Smooth muscle cell of the brain vasculature (primary cell): ENCODE data around the gene LSM7.

Experiments
- DNase-seq: peaks from one replicate; pipeline ENCODE4 v3.0.0-alpha.2; 2012; ENCODE audit warnings: low read depth, low spot score

The LSM7 gene

DNA sequence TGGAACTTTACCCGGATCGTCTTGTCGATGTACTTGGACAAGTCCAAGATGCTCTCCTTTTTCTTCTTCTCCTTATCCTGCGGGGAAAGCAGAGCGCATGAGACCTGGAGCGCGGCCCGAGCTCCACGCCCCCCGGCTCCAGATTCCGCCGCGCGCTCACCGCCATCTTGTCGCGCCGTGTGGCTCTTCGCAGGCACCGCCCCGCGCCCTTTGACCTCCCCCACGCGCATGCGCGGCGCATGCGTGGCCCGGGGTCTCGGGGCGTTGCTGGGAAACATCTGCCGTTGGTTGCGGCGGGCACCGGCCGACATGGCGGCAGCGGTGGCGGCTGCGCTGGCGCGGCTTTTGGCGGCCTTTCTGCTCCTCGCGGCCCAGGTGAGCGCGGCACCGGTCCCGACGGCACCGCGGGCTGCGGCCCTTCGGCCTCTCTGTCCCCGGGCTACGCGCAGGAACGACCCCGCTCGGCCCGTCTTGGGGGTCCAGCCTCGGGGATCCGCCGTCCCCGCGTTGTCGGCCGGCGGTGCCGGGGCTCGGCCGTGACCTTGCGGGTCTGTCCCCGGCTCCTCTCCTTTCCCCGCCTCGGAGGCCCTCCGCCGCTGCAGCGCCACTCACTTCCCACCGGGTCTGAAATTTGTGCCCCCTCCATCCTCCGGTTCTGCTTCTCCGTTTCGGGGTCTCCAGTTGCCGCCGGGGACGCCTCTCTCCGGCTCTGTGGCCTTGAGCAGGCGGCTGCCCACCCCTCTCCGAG lies at the start of gene LSM7, which contains the start of gene SPPL2B:
Gene LSM7 (minus strand): TSS at position 186 of the 748 bp plus-strand sequence. CDS start 20 bp downstream, at position 166.
Gene SPPL2B (plus strand): TSS at position 284 of the 748 bp plus-strand sequence. CDS start 26 bp downstream, at position 310.
- DNase-seq = peak; percentile 68

DNA sequence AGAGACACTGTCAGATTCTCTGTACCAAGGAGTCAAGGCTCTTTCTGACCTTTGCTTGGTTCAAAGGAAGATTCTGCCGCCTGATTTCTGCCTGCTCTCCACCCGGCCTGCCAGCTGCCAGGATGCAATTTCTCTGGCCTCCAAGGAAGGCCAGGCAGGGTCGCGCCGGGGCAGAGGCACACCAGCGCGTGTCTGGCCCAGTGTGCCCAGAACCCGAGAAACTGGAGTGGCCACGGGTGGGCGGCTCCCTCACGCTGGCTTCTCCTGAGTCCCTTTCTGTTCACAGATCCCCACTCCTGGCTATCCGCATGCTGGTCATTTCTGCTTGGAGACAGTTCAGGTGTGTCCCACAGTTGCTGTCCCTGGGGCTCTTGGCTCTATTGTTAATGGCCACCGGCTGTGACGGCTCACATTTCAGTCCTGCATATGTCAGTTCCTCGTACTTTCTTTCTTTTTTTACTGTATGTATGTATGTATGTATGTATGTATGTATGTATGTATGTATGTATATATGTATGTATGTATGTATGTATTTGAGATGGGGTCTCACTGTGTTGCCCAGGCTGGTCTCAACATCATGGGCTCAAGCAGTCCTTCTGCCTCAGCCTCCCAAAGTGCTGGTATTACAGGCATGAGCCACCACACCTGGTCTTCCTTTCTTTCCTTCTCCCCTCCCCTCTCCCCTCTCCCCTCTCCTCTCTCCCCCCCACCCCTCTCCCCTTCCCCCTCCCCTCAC lies 48.6 kb upstream of the LSM7 start:
- no peak for DNase-seq

DNA sequence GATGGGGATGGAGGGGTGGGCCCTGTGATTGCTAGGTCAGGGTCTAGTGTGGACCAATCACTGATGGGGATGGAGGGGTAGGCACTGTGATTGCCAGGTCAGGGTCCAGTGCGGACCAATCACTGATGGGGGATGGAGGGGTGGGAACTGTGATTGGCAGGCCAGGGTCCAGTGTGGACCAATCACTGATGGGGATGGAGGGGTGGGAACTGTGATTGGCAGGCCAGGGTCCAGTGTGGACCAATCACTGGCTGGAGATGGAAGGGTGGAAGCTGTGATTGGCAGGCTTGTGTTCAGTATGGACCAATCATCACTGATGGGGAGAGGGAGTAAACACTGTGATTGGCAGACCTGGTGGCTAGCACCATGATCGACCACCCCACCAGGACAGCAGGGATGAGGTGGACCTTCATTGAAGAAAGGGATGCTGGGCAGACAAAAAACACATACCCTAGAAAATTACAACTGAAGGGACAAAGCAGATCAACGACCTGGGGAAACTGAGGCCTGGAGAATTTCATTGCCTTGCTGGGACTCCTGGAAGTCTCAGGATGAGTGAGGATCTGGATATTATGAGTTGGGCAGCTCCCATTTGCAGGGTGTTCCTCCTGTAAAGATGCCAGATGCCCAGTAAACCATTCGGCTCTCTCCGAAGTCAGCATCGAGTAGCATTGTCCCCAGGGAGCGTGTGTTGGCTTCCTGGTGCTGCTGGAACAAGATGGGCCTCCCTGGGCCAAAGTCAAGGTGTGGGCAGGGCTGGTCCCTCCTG lies 47.2 kb upstream of the LSM7 start:
- DNase-seq = no peak

DNA sequence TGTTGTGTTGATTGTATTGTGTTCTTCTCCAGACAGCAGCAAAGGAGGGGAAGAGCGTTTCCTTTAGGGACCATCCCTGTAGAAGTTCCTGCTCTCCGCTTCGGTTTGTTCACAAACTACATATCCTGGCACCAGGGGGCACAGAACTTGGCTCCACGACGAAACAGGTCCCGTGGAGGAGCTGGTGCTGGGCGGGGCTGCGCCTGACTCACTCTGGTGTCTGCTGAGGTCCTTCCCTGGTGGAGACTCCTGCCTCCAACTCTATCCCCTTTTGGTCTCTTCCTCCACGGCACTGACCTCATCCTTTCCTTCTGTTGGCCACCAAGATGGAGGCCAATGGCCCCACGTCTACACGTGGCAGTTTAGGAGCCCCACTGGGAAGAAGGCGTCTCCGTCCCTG lies 46.4 kb upstream of the LSM7 start:
- no peak for DNase-seq

DNA sequence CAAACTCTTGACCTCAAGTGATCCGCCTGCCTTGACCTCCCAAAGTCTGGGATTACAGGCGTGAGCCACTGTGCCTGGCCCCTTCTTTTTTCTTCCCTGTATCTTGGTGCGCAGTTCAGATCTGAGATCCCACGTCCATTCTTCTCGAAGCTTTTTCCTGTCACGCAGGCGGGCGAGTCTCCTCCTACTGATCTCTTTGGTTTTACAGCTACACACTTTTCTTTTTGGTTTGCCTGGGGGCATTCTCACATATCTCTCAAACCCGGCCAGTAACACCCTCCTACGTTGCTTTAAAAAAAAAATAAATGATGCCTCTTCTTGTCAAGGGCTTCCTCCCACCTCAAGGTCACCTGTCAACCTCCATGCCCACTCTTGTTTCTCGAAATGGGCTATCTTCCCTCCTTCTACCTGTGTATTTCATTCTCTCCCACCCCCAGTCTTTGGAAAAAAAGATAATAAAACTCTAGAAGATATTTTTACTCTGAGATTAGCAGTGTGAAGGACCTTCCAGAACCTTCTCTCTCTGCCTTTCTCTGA lies 43.8 kb upstream of the LSM7 start:
- no peak for DNase-seq

DNA sequence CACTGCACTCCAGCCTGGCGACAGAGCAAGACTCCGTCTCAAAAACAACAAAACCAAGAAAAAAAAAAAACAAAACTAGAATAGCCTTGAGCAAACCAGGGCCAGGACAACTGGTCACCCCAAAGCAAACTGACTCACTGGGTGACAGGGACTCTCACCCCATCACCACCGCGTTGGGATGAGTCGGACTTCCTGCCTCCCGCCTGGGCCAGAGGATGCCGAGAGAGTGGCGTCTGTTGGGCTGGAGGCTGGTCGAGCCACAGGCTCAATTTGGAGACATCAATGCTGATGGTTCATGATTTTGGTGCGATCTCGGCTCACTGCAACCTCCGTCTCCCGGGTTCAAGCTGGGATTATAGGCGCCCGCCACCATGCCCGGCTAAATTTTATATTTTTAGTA lies 43.3 kb upstream of the LSM7 start:
- DNase-seq = no peak

DNA sequence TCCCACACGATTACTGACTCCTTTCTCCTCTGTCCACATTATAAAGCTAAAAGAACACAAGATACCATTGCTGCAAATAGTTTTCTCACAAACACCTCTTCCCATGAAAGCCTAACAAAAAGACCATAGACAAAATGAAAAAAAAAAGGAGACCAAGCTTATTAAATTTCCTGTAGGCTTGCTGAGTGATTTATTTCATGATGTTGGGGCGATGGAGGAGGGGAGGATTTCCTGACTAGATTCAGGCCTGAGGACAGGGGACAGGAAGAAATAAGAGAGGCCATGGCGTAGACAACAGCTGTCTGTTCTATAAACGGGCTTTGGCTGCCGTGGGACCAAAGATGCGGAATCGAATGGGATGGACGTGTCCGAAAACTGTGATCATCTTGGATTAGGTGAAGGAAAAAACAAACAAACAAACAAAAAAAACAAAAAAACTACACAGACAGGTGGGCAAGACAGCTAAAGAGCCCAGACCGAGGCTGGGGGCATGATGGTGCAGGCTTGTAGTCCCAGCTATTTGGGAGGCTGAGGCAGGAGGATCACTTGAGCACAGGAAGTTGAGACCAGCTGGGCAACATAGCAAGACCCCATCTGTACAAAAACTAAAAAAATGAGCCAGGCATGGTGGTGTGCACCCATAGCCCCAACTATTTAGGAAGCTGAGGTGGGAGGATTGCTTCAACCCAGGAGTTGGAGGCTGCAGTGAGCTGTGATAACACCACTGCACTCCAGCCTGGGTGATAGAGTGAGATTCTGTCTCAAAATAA lies 37.0 kb upstream of the LSM7 start:
- DNase-seq = no peak

DNA sequence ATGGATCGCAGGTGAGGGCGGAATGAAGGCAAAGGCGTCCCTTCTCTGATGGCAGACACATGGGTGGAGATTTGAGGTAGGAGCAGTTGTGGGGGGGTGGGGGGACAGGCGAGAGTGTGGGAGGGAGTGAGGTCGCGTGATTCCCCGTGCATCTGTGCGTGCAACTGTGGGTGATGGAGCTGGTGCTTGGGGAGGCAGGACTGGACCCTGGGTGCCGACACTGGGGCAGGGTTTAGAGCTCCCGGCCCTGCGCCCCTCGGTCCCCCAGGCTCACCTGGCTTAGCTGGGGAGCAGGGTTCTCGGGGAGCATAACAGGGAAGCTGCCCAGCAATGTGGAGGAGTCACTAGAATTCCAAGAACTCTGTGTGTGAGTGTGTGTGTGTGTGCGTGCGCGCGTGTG lies 35.0 kb upstream of the LSM7 start:
- DNase-seq = no peak

DNA sequence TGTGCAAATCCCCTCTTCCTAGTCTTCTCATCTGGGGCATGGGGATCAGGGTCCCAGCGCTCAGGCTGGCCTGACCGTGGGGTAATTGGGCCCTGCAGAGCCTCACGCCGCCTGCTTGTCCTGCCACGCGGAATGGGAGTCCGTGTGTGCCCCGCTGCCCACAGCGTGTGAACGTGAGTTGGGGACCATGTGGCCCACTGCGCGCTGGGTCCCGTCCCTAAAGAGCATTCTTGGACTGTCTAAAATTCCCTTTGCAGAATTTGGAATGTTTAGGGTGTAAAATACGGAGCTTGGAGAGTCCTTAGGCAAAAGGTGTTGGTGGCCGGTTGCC lies 34.5 kb upstream of the LSM7 start:
- DNase-seq = no peak

DNA sequence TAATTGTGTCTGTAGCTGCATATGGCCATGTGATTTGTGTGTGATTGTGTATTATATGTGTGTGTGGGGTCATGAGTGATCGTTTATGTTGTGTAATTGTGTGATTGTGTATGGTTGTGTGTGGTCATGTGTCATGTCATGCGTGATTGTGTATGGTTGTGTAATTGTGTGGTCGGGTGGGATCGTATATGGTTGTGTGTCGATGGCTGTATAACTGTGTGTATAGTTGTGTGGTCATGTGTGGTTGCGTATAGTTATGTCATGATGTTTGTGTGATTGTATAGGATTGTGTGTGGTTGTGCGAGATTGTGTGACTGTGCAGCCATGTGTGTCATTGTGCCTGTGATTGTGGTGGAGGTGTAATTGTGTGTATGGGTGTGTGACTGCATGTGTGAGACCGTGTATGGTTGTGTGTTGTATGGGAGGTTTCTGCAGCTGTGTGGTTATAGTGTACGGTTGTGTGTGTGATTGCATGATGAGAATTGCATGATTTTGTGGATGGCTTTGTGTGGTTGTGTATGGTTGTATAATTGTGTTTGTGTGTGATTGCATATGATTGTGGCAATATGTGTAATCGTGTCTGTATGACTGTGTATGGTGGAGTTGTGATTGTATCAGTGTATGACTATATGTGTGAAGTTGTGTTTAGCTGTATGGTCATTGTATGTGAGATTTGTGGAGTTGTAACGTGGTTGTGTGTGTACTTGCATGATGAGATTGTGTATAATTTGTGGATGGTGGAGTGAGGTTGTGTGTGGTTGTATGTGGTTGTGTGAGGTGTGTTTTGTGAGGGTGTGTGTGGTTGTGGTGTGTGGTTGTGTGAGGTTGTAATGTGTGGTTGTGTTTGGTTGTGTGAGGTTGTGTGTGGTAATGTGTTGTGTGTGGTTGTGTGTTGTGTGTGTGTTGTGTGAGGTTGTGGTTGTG lies 33.9 kb upstream of the LSM7 start:
- DNase-seq = no peak

DNA sequence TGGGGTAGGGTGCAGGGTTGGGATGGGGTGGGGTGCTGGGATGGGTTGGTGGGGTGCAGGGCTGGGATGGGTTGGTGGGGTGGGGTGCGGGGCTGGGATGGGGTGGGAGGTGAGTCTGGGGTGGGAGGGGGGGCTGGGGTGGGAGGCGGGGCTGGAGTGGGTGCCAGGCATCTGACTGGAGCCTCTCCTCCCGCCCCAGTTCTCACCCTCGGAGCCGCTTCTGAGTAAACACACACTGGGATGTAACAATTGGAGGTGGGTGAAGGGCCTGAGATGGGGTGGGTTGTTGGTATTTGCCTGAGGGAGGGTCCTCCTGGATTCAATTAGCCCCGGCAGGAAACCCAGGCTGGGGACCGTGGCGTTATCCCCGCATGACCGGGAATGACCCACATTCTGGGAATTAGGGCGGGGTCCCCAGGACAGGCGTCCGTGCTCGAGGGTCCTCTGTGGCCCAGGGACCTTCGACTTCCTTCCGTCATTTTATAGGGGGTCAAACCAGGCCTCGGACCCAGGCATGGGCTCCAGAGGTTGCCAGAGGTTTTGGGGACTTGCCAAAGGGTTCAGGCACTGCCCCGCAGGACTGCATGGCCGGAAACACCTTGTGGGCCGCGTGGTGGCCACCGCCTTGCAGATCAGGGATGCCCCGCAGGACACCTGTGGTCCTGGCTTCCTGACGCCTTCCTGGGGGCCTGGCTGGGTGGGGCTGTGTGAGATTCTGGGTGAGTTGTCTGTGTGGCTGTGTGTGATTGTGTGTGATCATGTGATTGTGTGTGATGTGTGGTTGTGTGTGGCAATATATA lies 33.1 kb upstream of the LSM7 start:
- DNase-seq = no peak

DNA sequence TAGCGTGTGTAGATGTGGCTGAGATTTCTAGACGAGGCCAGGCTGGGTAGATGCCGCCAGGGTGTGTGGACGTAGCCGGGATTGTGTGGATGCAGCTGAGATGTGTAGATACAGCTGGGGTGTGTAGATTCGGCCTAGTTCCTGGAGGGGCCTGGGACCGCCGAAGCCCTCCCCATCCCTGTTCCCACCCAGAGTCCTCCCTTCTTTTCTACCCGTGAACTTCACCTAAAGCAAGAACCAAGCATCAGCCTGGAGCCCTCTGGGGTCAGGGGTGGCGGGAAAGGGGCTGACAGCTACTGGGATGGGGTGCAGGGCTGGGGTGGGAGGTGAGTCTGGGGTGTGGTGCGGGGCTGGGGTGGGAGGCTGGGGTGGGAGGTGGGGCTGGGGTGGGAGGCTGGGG lies 32.4 kb upstream of the LSM7 start:
- no peak for DNase-seq

DNA sequence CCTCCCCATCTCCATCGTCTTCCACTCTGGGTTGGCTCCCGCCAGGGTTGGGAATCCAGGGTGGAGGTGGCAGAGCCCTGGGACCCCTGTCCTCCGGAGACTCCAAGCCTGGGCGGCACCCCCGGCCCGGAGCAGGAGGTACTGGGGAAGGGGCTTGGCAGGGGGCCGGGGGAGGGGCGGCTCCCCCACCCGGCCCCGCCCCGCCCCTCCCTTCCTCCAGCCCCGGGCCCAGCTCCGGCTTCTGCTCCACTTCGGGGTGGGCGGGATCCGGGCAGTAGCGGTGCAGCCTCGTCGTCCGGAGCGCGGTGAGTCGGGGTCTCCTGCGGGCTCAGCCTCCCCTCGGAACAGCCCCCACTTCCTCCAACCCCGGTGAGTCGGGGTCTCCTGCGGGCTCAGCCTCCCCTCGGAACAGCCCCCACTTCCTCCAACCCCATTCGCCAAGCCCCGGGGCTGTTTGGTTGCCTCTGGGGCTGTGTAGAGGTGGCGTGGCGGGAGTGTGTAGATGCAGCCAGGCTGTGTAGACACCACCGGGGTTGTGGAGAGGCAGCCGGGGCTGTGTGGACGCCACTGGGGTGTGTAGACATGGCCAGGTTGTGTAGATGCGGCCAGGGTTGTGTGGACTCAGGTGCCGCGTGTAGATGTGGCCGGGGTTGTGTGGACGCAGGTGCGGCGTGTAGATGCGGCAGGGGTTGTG lies 31.8 kb upstream of the LSM7 start, which contains the start of gene TMPRSS9:
Gene TMPRSS9 (plus strand): TSS at position 274 of the 694 bp plus-strand sequence. CDS start 29,521 bp downstream, outside the sequence.
- DNase-seq = no peak

DNA sequence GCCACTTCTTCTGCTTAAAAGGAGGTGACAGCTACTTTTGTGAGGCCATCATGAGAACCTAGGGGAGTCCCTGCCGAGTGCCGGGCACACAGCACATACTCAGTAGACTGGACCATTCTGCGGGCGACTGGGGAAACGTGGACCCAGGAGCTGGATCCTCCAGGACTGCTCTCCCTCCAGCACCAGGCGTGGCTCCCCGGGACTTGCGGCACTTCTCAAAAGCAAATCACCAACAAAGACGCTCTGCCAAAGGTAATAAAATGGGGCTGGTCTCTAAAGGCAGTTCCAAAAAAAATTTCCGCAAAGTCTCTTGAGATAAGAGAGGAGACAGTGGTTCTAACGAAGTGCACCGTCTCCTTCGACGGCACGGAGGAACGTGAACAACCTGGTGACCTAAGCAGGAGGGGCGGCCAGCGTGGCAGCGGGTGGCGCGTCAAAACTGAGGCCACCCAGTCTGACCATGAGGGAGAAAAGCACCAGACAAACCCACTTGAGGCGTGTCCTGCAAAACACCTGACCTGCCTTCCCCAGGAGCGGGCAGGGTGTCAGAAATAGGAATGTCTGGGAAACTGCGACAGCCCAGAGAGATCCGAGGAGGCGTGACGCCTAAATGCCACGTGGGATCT lies 30.3 kb upstream of the LSM7 start:
- DNase-seq = no peak

DNA sequence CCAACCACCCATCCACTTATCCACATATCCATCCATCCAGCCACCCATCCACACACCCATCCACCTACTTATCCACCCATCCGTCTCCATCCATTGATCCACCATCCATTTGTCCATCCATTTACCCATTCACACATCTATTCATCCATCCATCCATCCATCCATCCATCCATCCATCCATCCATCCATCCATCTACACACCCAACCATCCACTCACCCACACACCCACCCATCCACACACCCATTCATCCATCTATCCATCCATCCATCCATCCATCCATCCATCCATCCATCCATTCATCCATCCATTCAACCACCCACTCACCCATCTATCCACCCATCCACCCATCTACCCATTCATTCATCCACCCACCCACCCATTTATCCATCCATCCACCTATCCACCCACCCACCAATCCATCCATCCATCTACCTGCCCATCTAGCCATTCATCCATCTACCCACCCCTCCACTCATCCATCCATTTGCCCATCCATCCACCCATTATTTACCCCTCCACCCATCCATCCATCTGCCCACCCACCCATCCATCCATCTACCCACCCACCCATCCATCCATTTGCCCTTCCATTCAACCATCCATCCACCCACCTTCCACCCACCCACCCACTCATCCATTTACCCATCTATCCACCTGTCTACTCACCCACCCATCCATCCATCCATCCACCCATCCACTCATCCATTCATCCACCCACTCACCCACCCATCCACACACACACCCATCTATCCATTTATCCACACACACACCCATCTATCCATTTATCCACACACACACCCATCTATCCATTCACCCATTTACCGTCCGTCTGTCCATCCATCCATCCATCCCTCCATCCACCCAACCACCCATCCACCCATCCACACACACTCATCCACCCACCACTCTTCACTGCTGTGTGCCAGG lies 29.2 kb upstream of the LSM7 start:
- no peak for DNase-seq

DNA sequence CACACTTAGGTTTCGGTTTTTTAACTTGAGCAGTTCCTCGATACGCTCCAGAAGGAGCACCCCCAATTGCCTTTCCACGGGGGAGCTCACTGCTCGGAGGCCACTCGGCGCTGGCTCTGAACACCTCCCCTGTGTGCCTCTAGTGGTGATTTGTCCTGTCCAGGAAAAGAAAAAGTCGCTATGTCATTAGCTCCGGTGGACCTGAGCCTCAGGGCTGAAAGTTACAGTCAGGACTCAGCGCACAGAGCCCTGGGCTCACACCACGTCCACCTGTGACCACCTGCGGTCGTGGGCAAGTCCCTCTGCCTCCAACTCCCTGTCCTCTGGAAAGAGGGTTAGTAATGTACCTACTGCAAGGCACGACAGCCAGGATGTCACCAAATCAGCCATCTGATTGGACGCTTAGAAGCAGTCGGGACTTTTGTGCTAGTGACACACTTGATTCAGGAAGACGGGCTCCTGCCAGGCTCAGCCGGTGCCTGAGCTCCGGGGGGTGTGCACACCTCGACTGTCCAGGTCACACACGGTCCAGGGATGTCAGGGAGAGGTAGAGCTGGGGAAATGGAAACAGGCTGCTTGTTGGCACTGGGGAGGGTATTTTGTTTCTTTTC lies 27.8 kb upstream of the LSM7 start:
- DNase-seq = no peak
